Liver (tissue), 9 donors: ENCODE results near the gene FKTN. TPM values are rescaled to one million over a fixed set of nuclear protein-coding genes. Genes with fewer than 3 reads are reported as not detected.

Experiments
- DNase-seq: peaks from one replicate; pipeline ENCODE4 v3.0.0-alpha.2; 2017; ENCODE audit warnings: low spot score
- H3K27ac ChIP-seq, 2 donors: one replicate each; pipeline ENCODE4 v1.7.0; 2013; ENCODE audit warnings: inconsistent platforms in 2 of 2, low read length in 2 of 2, control low read depth in 1 of 2, low read depth in 1 of 2, mild to moderate bottlenecking in 1 of 2
- H3K27me3 ChIP-seq, 4 donors: one replicate each; pipeline versions ENCODE4 v1.6.1 to v1.7.0; 2013; ENCODE audit warnings: low read length in 3 of 4, inconsistent platforms in 1 of 4, mild to moderate bottlenecking in 1 of 4, moderate library complexity in 1 of 4; ENCODE audit not compliant: control insufficient read depth in 4 of 4, insufficient read depth in 4 of 4
- H3K36me3 ChIP-seq, 4 donors: one replicate each; pipeline versions ENCODE4 v1.6.1 to v1.7.0; 2013; ENCODE audit warnings: low read length in 3 of 4, mild to moderate bottlenecking in 3 of 4, low read depth in 1 of 4, moderate library complexity in 1 of 4; ENCODE audit not compliant: control insufficient read depth in 4 of 4, insufficient read depth in 3 of 4
- H3K4me1 ChIP-seq, 4 donors: one replicate each; pipeline versions ENCODE4 v1.6.1 to v1.7.0; 2013; ENCODE audit warnings: low read length in 3 of 4, mild to moderate bottlenecking in 3 of 4, moderate library complexity in 1 of 4; ENCODE audit not compliant: control insufficient read depth in 4 of 4, insufficient read depth in 4 of 4
- H3K4me3 ChIP-seq, 3 donors: one replicate each; pipeline versions ENCODE4 v1.6.1 to v1.7.0; 2013; ENCODE audit warnings: low read length in 3 of 3, control low read depth in 1 of 3, low read depth in 1 of 3, mild to moderate bottlenecking in 1 of 3
- H3K9ac ChIP-seq, 2 donors: one replicate each; pipeline ENCODE4 v1.7.0; 2013; ENCODE audit warnings: low read length in 2 of 2, mild to moderate bottlenecking in 2 of 2, moderate library complexity in 2 of 2, control low read depth in 1 of 2, low read depth in 1 of 2
- H3K9me3 ChIP-seq, 4 donors: one replicate each; pipeline versions ENCODE4 v1.6.1 to v1.7.0; 2013; ENCODE audit warnings: low read length in 3 of 4; ENCODE audit not compliant: control insufficient read depth in 4 of 4
- EGR1 ChIP-seq, 2 donors: IDR thresholded peaks; 2 replicates each; pipeline ENCODE4 v1.6.1; 2016 to 2018; ENCODE audit warnings: antibody characterized with exemption in 2 of 2, low read depth in 2 of 2
- FOXA1 ChIP-seq: IDR thresholded peaks from 2 replicates; pipeline ENCODE4 v1.6.1; 2016; ENCODE audit warnings: antibody characterized with exemption
- FOXA2 ChIP-seq: IDR thresholded peaks from 2 replicates; pipeline ENCODE4 v1.6.1; 2016; ENCODE audit warnings: antibody characterized with exemption
- GABPA ChIP-seq, 2 donors: IDR thresholded peaks in 1 of 2; conservative IDR thresholded peaks in 1 of 2; 2 replicates each; pipeline ENCODE4 v1.6.1; 2016; ENCODE audit warnings: antibody characterized with exemption in 2 of 2, mild to moderate bottlenecking in 1 of 2, moderate library complexity in 1 of 2
- HNF4A ChIP-seq, 2 donors: conservative IDR thresholded peaks; 2 replicates each; pipeline ENCODE4 v1.6.1; 2016; ENCODE audit warnings: antibody characterized with exemption in 2 of 2, mild to moderate bottlenecking in 2 of 2
- HNF4G ChIP-seq: IDR thresholded peaks from 2 replicates; pipeline ENCODE4 v1.6.1; 2016; ENCODE audit warnings: antibody characterized with exemption
- JUND ChIP-seq, 2 donors: IDR thresholded peaks; 2 replicates each; pipeline ENCODE4 v1.6.1; 2016; ENCODE audit warnings: antibody characterized with exemption in 2 of 2
- NR2F2 ChIP-seq: IDR thresholded peaks from 2 replicates; pipeline ENCODE4 v1.6.1; 2016; ENCODE audit warnings: antibody characterized with exemption
- RAD21 ChIP-seq, 2 donors: IDR thresholded peaks; 2 replicates each; pipeline ENCODE4 v1.6.1; 2016; ENCODE audit warnings: antibody characterized with exemption in 2 of 2, mild to moderate bottlenecking in 2 of 2
- RXRA ChIP-seq, 2 donors: IDR thresholded peaks; 2 replicates each; pipeline ENCODE4 v1.6.1; 2017 to 2018; ENCODE audit warnings: antibody characterized with exemption in 2 of 2, mild to moderate bottlenecking in 1 of 2
- SP1 ChIP-seq: IDR thresholded peaks from 2 replicates; pipeline ENCODE4 v1.6.1; 2018; ENCODE audit warnings: antibody characterized with exemption, mild to moderate bottlenecking
- TAF1 ChIP-seq: conservative IDR thresholded peaks from 2 replicates; pipeline ENCODE4 v1.6.1; 2016; ENCODE audit warnings: antibody characterized with exemption, mild to moderate bottlenecking
- YY1 ChIP-seq: IDR thresholded peaks from 2 replicates; pipeline ENCODE4 v1.6.1; 2016; ENCODE audit warnings: antibody characterized with exemption, mild to moderate bottlenecking
- WGBS: extraction: QIAGEN DNeasy Blood & Tissue Kit; methylation state at CpG from one replicate; pipeline ENCODE4 v1.1.7; 2013; 5-methylcytosine and 5-hydroxymethylcytosine counted together
- polyA plus RNA-seq, 2 donors: library from polyadenylated mRNA; stranded (reverse) in 1 of 2; unstranded in 1 of 2; fragments of 200-250 nt in 1 of 2; fragments of >200 nt in 1 of 2; fragmentation: Nextera tagmentation in 1 of 2; extraction: Ambion mirVana in 1 of 2; gene quantifications; one replicate each; pipeline versions ENCODE4 v1.2.1 to v1.2.3, GENCODE V29; 2013 to 2015
- total RNA-seq, 2 donors: library from RNA; depleted of rRNA; stranded (reverse); fragments of >200 nt; gene quantifications; one replicate each; pipeline ENCODE4 v1.2.3, GENCODE V29; 2014
- TF ChIP-seq, protein P1 (sequence below): fragments of 150-350 bp; IDR thresholded peaks from 2 replicates; pipeline ENCODE4 v1.5.1; 2017; ENCODE audit warnings: improper control_type of control experiment, low read depth, low read length; ENCODE audit not compliant: missing input control
- TF ChIP-seq, protein P2 (sequence below): IDR thresholded peaks from 2 replicates; pipeline ENCODE4 v1.6.1; 2016; ENCODE audit warnings: antibody characterized with exemption
- TF ChIP-seq, protein P3 (sequence below): IDR thresholded peaks from 2 replicates; pipeline ENCODE4 v1.6.1; 2016; ENCODE audit warnings: antibody characterized with exemption
- donor health status: healthy.
- donor health status: healthy.
- donor health status: healthy.
- donor health status: healthy.
- donor health status: healthy.

FKTN gene
- total and polyA plus RNA-seq, 4 donors = 2.0 to 8.7 (median 4.5) TPM

DNA sequence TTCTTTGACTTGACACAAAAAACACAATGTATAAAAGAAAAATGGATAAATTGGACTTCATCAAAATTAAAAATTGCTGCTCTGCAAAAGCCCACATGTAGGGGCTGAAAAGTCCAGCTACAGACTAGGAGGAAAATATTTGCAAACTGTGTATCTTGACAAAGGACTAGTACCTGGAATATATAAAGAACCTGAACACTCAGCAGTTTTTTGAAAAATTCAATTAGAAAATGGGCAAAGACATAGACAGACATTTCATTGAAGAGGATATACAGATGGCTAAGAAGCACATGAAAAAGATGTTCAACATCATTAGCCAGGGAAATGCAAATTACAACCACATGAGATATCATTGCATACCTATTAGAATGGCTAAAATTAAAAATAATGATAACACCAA lies 85.9 kb downstream of the FKTN start:
- no peaks in the 10 kb centered on the region for H3K9me3 ChIP-seq
- no peak overlapping the region for H3K4me3 ChIP-seq
- H3K4me1 ChIP-seq = no peaks in the 10 kb centered on the region
- no peaks in the 10 kb centered on the region for H3K36me3 ChIP-seq
- H3K27ac ChIP-seq = no peak overlapping the region
- H3K27me3 ChIP-seq = no peaks in the 10 kb centered on the region
- DNase-seq = no peak
- no peak overlapping the region for H3K9ac ChIP-seq
- no peak for TF ChIP-seq JUND (IDR thresholded peaks at IDR 0.05)
- TF ChIP-seq FOXA2 = no peak
- TF ChIP-seq TAF1 = no peak
- TF ChIP-seq FOXA1 = no peak
- no peak for TF ChIP-seq HNF4A (conservative IDR thresholded peaks at IDR 0.05)
- TF ChIP-seq SP1 = no peak
- no peak for TF ChIP-seq YY1
- TF ChIP-seq, protein P1, sequence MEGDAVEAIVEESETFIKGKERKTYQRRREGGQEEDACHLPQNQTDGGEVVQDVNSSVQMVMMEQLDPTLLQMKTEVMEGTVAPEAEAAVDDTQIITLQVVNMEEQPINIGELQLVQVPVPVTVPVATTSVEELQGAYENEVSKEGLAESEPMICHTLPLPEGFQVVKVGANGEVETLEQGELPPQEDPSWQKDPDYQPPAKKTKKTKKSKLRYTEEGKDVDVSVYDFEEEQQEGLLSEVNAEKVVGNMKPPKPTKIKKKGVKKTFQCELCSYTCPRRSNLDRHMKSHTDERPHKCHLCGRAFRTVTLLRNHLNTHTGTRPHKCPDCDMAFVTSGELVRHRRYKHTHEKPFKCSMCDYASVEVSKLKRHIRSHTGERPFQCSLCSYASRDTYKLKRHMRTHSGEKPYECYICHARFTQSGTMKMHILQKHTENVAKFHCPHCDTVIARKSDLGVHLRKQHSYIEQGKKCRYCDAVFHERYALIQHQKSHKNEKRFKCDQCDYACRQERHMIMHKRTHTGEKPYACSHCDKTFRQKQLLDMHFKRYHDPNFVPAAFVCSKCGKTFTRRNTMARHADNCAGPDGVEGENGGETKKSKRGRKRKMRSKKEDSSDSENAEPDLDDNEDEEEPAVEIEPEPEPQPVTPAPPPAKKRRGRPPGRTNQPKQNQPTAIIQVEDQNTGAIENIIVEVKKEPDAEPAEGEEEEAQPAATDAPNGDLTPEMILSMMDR = no peak
- no peak for TF ChIP-seq RXRA (IDR thresholded peaks at IDR 0.05)
- TF ChIP-seq GABPA (IDR thresholded peaks at IDR 0.05 in 1 of 2, conservative IDR thresholded peaks at IDR 0.05 in 1 of 2) = no peak
- TF ChIP-seq NR2F2 = no peak
- TF ChIP-seq, protein P2, sequence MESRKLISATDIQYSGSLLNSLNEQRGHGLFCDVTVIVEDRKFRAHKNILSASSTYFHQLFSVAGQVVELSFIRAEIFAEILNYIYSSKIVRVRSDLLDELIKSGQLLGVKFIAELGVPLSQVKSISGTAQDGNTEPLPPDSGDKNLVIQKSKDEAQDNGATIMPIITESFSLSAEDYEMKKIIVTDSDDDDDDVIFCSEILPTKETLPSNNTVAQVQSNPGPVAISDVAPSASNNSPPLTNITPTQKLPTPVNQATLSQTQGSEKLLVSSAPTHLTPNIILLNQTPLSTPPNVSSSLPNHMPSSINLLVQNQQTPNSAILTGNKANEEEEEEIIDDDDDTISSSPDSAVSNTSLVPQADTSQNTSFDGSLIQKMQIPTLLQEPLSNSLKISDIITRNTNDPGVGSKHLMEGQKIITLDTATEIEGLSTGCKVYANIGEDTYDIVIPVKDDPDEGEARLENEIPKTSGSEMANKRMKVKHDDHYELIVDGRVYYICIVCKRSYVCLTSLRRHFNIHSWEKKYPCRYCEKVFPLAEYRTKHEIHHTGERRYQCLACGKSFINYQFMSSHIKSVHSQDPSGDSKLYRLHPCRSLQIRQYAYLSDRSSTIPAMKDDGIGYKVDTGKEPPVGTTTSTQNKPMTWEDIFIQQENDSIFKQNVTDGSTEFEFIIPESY = no peak
- no peak for TF ChIP-seq RAD21 (IDR thresholded peaks at IDR 0.05)

DNA sequence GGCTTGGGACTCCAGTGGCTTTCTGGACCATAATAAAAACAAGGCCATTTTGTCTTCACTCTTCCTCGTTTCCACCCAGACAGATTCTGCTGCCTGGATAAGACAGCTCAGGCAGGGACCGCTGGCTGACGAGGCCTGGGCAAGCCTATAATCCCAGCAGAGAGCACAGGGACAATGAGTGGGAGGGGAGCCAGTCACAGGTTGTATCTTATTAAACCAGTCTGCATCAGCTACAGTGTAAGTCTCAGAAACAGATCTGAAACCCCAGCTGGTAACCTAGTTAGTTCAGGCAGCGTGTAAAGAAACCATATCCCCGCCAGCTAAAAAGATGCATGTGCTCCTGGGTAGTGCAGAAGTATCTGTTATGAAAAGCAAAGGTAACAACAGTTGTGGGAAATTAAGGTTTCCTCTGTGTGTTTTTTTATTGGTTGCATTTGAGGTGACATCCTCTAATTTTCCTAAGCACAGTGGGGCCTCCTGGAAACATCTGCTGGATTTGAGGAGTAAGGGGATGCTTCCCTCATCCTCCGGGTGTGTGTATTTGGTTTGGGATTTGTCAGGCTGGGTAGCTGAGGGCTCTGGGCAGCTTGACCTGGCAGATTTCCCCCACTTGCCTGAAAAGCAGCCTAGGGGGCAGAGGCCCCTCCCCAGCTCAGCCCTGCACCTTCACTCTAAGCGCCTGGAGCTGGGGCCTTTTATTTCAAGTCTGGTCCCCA lies 89.1 kb downstream of the FKTN start:
- H3K4me1 ChIP-seq = no peaks in the 10 kb centered on the region
- no peak overlapping the region for H3K27ac ChIP-seq
- H3K36me3 ChIP-seq = no peaks in the 10 kb centered on the region
- H3K27me3 ChIP-seq = no peaks in the 10 kb centered on the region
- no peak overlapping the region for H3K4me3 ChIP-seq
- WGBS = 95% methylated on average over 7 of the region's 7 CpGs
- no peaks in the 10 kb centered on the region for H3K9me3 ChIP-seq
- DNase-seq = no peak
- H3K9ac ChIP-seq = no peak overlapping the region
- no peak for TF ChIP-seq RXRA (IDR thresholded peaks at IDR 0.05)
- TF ChIP-seq JUND (IDR thresholded peaks at IDR 0.05) = no peak
- no peak for TF ChIP-seq HNF4A (conservative IDR thresholded peaks at IDR 0.05)
- no peak for TF ChIP-seq NR2F2
- no peak for TF ChIP-seq HNF4G
- TF ChIP-seq RAD21 (IDR thresholded peaks at IDR 0.05) = no peak
- no peak for TF ChIP-seq SP1
- TF ChIP-seq, protein P3, sequence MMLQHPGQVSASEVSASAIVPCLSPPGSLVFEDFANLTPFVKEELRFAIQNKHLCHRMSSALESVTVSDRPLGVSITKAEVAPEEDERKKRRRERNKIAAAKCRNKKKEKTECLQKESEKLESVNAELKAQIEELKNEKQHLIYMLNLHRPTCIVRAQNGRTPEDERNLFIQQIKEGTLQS = no peak
- no peak for TF ChIP-seq YY1
- TF ChIP-seq EGR1 (IDR thresholded peaks at IDR 0.05; ENCODE audit: low read depth in 2 of 2) = no peak
